IPS-18a (cell line): ENCODE results near the gene ZNF536.
"Not testable (repeated sequence)": the region's sequence is repeated elsewhere in the genome, so short reads cannot be mapped to it uniquely, and the experiment has no call there.

Experiments used
- H3K27ac ChIP-seq: one replicate; pipeline ENCODE4 v1.5.1; 2013; ENCODE audit warnings: low read length
- H3K27me3 ChIP-seq: one replicate; pipeline ENCODE4 v1.6.1; 2013; ENCODE audit warnings: mild to moderate bottlenecking, low read length; ENCODE audit not compliant: control insufficient read depth, insufficient read depth
- H3K36me3 ChIP-seq: one replicate; pipeline ENCODE4 v1.6.1; 2013; ENCODE audit warnings: low read depth, low read length; ENCODE audit not compliant: control insufficient read depth
- H3K4me1 ChIP-seq: one replicate; pipeline ENCODE4 v1.6.1; 2013; ENCODE audit warnings: low read depth, low read length; ENCODE audit not compliant: control insufficient read depth
- H3K4me3 ChIP-seq: one replicate; pipeline ENCODE4 v1.5.1; 2013; ENCODE audit warnings: low read length
- H3K9ac ChIP-seq: one replicate; pipeline ENCODE4 v1.6.1; 2013; ENCODE audit warnings: mild to moderate bottlenecking, low read length, moderate library complexity
- H3K9me3 ChIP-seq: one replicate; pipeline ENCODE4 v1.6.1; 2013; ENCODE audit warnings: low read depth, low read length; ENCODE audit not compliant: control insufficient read depth

ZNF536 gene

GRCh38 chr19:30344446-30345425, 27.4 kb upstream of the ZNF536 start:
- Histone ChIP-seq H3K36me3 (no peaks in the 10 kb centered on the region), H3K9me3 (no peaks in the 10 kb centered on the region), H3K27ac (no peak overlapping the region), H3K4me3 (no peak overlapping the region), H3K27me3 (no peaks in the 10 kb centered on the region), H3K9ac (no peak overlapping the region), H3K4me1 (peaks cover 4% of the 10 kb centered on the region)

GRCh38 chr19:30345686-30346085, 26.5 kb upstream of the ZNF536 start:
- Histone ChIP-seq H3K4me1 (peaks cover 5% of the 10 kb centered on the region), H3K4me3 (no peak overlapping the region), H3K27me3 (no peaks in the 10 kb centered on the region), H3K9me3 (no peaks in the 10 kb centered on the region), H3K27ac (no peak overlapping the region), H3K36me3 (no peaks in the 10 kb centered on the region), H3K9ac (no peak overlapping the region)

- not testable (repeated sequence) for H3K36me3 ChIP-seq, H3K27ac ChIP-seq, H3K27me3 ChIP-seq, H3K9ac ChIP-seq, H3K9me3 ChIP-seq, H3K4me3 ChIP-seq
- H3K4me1 ChIP-seq, result peaks cover 13% of the 10 kb centered on the region
These were observed 25.7 kb upstream of the ZNF536 start for GRCh38 chr19:30346468-30346867.

- no peaks in the 10 kb centered on the region for H3K27me3 ChIP-seq
- no peaks in the 10 kb centered on the region for H3K9me3 ChIP-seq
- H3K4me1 ChIP-seq, result peaks cover 28% of the 10 kb centered on the region
- no peaks in the 10 kb centered on the region for H3K36me3 ChIP-seq
- H3K27ac ChIP-seq, result no peak overlapping the region
- H3K9ac ChIP-seq, result no peak overlapping the region
- no peak overlapping the region for H3K4me3 ChIP-seq
These were observed 23.0 kb upstream of the ZNF536 start for GRCh38 chr19:30349131-30349730.

GRCh38 chr19:30350692-30351663, 21.2 kb upstream of the ZNF536 start:
- no peak overlapping the region for H3K4me3 ChIP-seq
- H3K9ac ChIP-seq, result peak overlapping the region; percentile 52
- H3K9me3 ChIP-seq, result no peaks in the 10 kb centered on the region
- no peaks in the 10 kb centered on the region for H3K36me3 ChIP-seq
- H3K27me3 ChIP-seq, result no peaks in the 10 kb centered on the region
- peak overlapping the region; percentile 44 for H3K27ac ChIP-seq
- peaks cover 28% of the 10 kb centered on the region for H3K4me1 ChIP-seq

- Histone ChIP-seq H3K9ac (peak overlapping the region; percentile 52), H3K27me3 (no peaks in the 10 kb centered on the region), H3K36me3 (no peaks in the 10 kb centered on the region), H3K4me1 (peaks cover 28% of the 10 kb centered on the region), H3K9me3 (no peaks in the 10 kb centered on the region), H3K4me3 (no peak overlapping the region), H3K27ac (no peak overlapping the region)
These were observed 20.4 kb upstream of the ZNF536 start for GRCh38 chr19:30351774-30352173.

GRCh38 chr19:30353394-30353945, 18.7 kb upstream of the ZNF536 start:
- no peaks in the 10 kb centered on the region for H3K36me3 ChIP-seq
- H3K4me3 ChIP-seq, result no peak overlapping the region
- no peaks in the 10 kb centered on the region for H3K27me3 ChIP-seq
- peaks cover 28% of the 10 kb centered on the region for H3K4me1 ChIP-seq
- H3K27ac ChIP-seq, result no peak overlapping the region
- H3K9me3 ChIP-seq, result no peaks in the 10 kb centered on the region
- no peak overlapping the region for H3K9ac ChIP-seq

GRCh38 chr19:30355586-30355985, 16.6 kb upstream of the ZNF536 start:
- no peaks in the 10 kb centered on the region for H3K27me3 ChIP-seq
- H3K27ac ChIP-seq, result no peak overlapping the region
- no peaks in the 10 kb centered on the region for H3K36me3 ChIP-seq
- no peaks in the 10 kb centered on the region for H3K9me3 ChIP-seq
- peaks cover 28% of the 10 kb centered on the region for H3K4me1 ChIP-seq
- H3K9ac ChIP-seq, result no peak overlapping the region
- no peak overlapping the region for H3K4me3 ChIP-seq

- H3K36me3 ChIP-seq, result no peaks in the 10 kb centered on the region
- peaks cover 21% of the 10 kb centered on the region for H3K4me1 ChIP-seq
- no peak overlapping the region for H3K27ac ChIP-seq
- H3K27me3 ChIP-seq, result no peaks in the 10 kb centered on the region
- H3K4me3 ChIP-seq, result no peak overlapping the region
- H3K9me3 ChIP-seq, result no peaks in the 10 kb centered on the region
- no peak overlapping the region for H3K9ac ChIP-seq
These were observed 15.1 kb upstream of the ZNF536 start for GRCh38 chr19:30356951-30357579.

GRCh38 chr19:30357580-30357954, 14.6 kb upstream of the ZNF536 start:
- H3K4me3 ChIP-seq, result no peak overlapping the region
- peaks cover 16% of the 10 kb centered on the region for H3K4me1 ChIP-seq
- no peak overlapping the region for H3K27ac ChIP-seq
- no peaks in the 10 kb centered on the region for H3K36me3 ChIP-seq
- H3K9me3 ChIP-seq, result no peaks in the 10 kb centered on the region
- no peaks in the 10 kb centered on the region for H3K27me3 ChIP-seq
- H3K9ac ChIP-seq, result no peak overlapping the region
